HEK293 (cell line): ENCODE data around the gene SPATA2.

Experiments used
- CTCF ChIP-seq: fragments of 450-650 bp; formaldehyde crosslinking; IDR thresholded peaks from 2 replicates; pipeline ENCODE4 v1.5.1; 2016; ENCODE audit warnings: missing biosample characterization, missing genetic modification characterization
- OSR2 ChIP-seq: fragments of 450-650 bp; formaldehyde crosslinking; IDR thresholded peaks from 2 replicates; pipeline ENCODE4 v1.5.1; 2016; ENCODE audit warnings: missing biosample characterization, missing genetic modification characterization
- ZBTB20 ChIP-seq: fragments of 450-650 bp; formaldehyde crosslinking; IDR thresholded peaks from 2 replicates; pipeline ENCODE4 v1.5.1; 2016; ENCODE audit warnings: missing biosample characterization, missing genetic modification characterization
- ZNF23 ChIP-seq: fragments of 450-650 bp; formaldehyde crosslinking; IDR thresholded peaks from 2 replicates; pipeline ENCODE4 v1.5.1; 2016; ENCODE audit warnings: missing biosample characterization, missing genetic modification characterization, borderline replicate concordance
- ZNF426 ChIP-seq: fragments of 450-650 bp; formaldehyde crosslinking; IDR thresholded peaks from 2 replicates; pipeline ENCODE4 v1.5.1; 2017; ENCODE audit warnings: missing biosample characterization, missing genetic modification characterization, mild to moderate bottlenecking, inconsistent platforms, moderate library complexity

GRCh38 chr20:49862607-49863200 is 52.6 kb downstream of the SPATA2 start:
- TF ChIP-seq CTCF (no peak), OSR2 (no peak), ZNF23 (tag by site-specific recombination) (no peak), ZBTB20 (tag by site-specific recombination) (no peak), ZNF426 (tag by site-specific recombination) (no peak)
